NCI-H526 treated with DMSO at 0.1 percent for 48 hours (cell line): ENCODE results near the gene TAPBPL.
"Not testable (repeated sequence)": the region's sequence is repeated elsewhere in the genome, so short reads cannot be mapped to it uniquely, and the experiment has no call there.

ENCODE experiments used
- DNase-seq: peaks from one replicate; lab custom pipeline; 2025; lab: John Stamatoyannopoulos, UW

The TAPBPL gene, protein sequence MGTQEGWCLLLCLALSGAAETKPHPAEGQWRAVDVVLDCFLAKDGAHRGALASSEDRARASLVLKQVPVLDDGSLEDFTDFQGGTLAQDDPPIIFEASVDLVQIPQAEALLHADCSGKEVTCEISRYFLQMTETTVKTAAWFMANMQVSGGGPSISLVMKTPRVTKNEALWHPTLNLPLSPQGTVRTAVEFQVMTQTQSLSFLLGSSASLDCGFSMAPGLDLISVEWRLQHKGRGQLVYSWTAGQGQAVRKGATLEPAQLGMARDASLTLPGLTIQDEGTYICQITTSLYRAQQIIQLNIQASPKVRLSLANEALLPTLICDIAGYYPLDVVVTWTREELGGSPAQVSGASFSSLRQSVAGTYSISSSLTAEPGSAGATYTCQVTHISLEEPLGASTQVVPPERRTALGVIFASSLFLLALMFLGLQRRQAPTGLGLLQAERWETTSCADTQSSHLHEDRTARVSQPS

DNA sequence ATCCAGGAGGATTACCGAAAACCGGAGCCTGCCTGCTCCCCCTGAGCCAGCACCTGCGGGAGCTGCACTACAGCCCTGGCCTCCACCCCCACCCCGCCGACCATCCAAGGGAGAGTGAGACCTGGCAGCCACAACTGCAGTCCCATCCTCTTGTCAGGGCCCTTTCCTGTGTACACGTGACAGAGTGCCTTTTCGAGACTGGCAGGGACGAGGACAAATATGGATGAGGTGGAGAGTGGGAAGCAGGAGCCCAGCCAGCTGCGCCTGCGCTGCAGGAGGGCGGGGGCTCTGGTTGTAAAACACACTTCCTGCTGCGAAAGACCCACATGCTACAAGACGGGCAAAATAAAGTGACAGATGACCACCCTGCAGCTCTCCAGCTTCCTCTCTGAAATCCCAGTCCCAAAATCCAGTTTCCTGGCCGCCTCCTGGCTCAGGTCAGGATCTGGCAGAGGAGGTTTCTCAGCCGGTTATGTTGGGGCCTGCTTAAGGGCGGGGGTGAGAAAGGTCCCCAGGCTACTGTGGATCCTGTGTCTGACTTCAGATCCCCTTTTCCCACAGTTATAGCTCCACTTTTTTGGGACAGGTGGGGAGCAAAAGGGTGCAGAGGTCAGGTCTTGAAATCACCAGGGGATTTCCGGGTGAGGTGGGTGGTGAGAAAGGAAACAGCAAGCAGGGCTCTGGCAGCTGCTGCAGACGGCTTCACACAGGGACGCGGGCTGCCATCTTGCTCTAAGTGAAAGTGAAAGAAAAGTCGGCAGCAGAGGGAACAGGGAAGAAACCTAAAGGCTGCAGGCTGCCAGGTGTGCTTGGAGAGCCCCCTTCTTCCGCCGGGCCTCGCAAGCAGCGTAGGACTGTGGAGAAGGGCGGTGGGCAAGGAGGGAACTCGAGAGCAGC, at the start of gene TAPBPL:
Gene TAPBPL (plus strand): TSS at position 695 of the 897 bp plus-strand sequence. CDS start 207 bp downstream, outside the sequence.
- DNase-seq, result peak; percentile 86

DNA sequence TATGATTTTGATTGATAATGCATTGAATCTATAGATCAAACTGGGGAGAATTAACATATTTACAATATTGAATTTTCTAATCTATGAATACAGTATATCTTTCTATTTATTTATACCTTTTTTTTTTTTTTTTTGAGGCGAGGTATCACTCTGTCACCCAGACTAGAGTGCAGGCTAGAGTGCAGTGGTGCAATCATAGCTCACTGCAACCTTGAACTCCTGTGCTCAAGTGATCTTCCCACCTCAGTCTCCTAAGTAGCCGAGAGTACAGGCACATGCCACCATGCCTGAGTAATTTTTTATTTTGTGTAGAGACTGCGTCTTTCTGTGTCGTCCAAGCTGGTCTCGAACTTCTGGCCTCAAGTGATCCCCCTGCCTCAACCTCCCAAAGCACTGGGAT, 47.5 kb upstream of the TAPBPL start:
- DNase-seq, result no peak

DNA sequence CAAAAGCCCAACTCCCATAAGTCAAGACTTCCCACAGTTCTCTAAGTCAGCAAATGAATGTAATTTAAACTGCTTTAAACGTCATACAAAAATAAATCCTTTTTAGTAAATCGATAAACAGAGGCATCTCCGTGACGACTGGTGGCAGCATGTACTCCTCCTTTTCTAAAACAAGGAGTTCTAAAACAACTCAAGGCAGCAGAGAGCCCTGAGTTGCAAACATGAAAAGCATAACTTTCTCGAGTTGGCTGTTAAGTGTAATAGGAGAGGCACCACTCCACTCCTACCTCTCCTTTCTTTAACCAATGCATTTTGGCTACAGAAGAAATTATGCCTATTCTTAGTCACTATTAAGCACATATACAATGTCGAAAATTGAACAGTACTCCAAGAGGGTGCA, 45.9 kb upstream of the TAPBPL start:
- DNase-seq, result no peak

DNA sequence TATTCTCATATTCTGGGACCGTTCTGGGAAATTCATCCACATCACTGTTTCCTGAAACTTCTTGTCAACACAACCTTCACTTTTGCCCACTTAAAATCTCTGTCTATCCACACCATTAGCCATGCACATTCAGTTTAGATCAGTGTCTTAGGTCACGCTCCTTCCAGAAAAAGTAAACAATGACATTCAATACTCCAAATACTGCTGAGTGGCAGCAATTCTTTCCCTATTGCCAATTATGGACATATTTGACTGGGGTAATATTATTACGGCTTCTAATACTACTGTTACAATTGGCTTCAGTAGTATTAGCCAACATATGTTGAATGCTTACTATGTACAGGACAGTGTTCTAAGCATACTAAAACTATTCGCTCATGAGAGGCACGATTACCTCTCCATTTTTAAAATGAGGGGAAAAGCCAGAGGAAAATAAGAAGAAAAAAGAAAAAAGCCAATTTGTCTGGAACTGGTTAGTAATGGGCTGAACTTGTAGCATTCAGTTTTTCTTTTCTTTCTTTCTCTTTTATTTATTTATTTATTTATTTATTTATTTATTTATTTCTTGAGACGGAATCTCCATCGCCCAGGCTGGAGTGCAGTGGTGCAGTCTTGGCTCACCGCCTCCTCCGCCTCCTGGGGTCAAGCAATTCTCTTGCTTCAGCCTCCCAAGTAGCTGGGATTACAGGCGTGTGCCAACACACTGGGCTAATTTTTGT, 44.4 kb upstream of the TAPBPL start:
- DNase-seq, result no peak

DNA sequence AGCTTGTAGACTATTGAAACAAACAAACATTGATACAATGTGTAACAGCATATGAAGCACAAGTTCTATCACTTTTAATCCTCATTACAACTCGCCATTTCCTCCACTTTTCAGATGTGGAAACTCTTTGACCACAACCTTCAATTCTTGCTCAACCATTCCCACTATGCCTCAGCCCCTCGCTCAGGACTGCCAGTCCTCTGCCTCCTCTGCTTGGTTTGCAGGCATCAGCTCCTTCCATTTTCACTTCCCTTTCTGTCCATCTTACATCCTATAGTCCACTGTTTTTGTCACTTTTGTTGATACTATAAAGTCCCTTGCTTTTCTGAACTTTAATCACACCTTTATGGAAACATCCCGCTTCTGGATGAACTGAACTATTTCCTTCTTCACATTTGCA, 35.2 kb upstream of the TAPBPL start:
- no peak for DNase-seq

DNA sequence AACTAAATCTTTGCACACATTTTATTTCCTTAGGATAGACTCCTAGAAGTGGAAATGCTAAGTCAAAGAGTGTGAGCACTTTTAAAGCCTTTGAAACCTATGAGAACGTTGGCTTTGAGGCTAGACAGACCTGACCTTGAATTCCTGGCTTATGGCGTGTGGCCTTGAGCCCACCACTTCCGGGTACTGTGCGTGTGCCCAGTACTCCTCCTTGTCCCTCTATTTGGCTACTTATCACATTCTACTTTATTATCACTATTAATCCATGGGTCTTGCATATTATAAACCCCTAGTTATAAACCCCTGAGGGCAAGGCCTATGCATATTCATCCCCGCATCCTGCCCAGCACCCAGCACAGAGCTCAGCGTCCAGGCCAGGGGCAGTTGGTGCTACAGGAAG, 33.0 kb upstream of the TAPBPL start:
- no peak for DNase-seq

DNA sequence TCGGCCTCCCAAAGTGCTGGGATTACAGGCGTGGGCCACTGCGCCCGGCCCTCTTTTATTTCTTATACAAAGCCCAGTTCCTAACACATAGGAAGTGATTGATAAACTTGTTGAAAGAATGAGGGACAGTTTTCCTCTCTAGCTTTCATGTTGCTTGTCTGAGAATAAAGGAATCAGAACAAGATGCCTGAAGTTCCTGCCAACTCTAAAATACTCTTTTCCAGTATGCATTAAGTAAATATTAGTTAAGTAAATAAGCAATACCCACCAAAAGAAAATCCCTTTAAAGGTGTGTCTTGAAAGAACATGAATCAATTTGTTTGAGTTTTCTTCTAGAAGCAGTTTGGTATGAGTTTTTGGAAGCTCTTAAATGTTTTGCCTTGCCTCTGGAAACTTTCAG, 31.5 kb upstream of the TAPBPL start:
- no peak for DNase-seq

DNA sequence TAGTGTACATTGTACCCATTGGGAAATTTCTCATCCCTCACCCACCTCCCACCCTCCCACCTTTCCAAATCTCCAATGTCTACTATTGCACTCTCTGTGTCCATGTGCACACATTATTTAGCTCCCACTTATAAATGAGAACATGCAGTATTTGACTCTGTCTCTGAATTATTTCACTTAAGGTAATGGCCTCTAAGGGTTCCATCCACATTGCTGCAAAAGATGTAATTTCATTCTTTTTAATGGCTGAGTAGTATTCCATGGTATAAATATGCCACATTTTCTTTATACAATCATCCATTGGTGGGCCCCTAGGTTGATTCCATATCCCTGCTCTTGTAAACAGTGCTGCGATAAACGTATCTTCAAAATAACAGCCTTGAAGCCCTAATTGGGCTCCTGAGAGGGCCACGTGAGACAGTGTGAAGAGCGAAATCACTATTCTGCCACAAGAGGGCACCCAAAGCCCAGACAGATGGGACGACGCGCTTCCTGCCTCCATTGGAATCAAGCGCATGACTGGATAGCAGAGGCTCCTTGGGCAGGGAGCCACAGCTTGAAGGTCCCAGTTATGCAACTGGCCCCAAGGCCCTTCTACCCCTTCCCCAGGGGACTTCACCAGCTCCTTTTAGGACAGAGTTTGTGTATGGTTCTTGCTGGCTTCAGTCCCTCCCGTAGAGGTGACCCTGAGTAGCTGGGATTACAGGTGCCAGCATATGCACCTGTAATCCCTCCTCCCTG, 28.4 kb upstream of the TAPBPL start:
- DNase-seq, result peak; percentile 71

DNA sequence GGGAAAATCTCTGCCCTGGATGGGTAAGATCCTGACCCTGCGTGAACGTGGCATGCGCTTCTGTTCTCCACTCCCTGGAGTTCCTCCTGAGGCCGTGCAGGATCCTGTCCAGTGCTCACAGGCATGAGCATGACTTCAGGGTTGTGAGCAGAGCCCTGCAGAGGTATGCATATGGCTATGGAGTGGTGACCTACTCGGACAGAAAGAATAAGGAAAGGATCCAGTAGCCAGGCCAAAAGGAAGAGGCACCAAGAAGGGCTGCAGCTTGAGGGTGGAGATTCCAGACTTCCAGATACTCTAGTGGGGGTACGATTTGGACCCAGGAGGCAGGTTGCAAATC, 27.9 kb upstream of the TAPBPL start:
- no peak for DNase-seq

DNA sequence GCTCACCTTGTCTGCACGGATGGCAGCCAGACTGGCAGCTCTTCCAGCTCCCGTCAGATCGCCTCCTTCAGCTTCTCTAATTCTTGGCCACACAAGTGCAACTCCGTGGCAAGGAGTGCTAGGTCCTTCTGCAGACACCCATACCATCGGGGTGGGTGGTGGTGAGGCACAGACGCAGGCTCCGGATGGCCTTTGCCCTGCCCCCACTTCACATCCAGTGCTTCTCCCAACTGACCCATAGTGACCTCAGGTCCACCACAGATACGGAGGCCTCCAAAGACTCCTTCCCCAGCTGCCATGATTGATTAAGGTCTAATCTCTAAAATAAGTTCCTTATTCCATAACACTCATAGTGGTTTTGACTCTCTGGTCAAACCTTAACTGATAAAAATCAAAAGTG, 27.0 kb upstream of the TAPBPL start:
- no peak for DNase-seq

DNA sequence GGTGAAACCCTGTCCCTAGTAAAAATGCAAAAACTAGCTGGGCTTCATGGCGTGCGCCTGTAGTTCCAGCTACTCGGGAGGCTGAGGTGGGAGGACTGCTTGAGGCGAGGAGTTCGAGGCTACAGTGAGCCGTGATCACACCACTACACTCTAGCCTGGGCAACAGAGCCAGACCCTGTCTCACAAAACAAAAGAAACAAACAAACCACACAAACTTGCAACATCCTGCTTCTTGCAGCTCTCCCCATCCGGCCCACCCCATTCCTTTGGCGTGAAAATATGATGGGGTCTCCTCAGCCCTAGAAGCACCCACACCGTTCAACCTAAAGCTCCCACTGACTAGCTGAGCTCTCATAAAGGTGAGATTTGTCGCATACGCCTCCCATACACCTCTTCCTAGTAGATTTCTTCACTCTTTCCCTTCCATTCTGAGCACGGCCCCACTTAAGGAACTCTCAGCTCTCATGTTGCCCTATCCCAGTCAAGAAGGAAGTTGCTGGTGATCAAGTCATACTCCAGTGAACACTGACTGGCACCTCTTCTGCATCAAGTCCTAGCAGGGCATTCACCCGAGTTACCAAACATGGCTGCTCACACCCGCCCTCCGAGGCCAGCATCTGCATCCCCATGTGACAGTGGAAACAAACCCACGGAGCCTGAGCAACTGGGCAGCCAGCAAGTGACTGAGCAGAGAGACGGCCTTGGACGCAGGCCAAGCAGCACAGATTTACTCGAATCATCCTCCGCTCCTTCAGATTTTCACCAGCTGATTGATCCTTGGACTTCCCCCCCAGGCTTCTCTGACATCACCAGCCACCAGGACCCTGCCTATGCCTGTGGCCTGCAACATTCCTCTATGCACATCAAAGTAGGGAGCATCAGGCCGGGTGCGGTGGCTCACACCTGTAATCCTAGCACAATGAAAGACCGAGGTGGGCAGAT, 26.0 kb upstream of the TAPBPL start:
- no peak for DNase-seq

DNA sequence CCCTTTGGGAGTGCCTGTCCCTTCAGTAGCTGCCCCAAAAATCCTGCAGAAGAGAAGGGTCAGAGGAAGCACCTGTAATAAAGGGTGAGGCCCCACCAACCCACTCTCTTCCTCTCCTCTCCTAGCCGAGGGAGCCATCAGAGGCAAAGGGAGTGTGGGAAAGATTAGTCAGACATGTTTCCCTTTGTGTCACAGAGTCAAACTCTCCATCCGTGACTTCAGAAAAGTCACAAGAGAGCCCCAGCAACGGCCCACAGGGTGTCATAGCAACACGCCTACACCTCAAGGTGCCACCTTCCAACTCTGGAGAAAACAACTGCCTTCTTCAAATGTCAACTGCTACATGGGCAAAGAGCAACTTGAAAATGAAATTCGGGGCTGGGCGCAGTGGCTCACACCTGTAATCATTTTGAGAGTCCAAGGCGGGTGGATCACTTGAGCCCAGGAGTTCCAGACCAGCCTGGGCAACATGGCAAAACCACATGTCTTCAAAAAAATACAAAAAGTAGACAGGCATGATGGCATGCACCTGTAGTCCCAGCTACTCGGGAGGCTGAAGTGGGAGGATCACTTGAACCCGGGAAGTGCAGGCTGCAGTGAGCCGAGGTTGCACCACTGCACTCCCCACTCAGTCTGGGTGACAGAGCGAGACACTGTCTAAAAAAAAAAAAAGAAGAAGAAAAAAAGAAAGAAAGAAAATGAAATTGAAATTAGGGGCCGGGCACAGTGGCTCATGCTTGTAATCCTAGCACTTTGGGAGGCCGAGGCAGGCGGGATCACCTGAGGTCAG, 24.8 kb upstream of the TAPBPL start:
- no peak for DNase-seq

DNA sequence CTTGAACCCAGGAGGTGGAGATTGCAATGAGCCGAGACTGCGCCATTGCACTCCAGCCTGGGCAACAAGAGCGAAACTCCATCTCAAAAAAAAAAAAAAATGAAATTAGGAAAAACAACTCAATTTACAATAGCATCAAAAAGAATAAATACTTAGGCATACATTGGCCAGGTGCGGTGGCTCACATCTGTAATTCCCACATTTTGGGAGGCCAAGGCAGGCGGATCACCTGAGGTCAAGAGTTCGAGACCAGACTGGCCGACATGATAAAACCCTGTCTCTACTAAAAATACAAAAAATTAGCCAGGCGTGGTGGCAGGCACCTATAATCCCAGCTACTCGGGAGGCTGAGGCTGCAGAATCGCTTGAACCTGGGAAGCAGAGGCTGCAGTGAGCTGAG, 24.0 kb upstream of the TAPBPL start:
- DNase-seq, result not testable (repeated sequence)

DNA sequence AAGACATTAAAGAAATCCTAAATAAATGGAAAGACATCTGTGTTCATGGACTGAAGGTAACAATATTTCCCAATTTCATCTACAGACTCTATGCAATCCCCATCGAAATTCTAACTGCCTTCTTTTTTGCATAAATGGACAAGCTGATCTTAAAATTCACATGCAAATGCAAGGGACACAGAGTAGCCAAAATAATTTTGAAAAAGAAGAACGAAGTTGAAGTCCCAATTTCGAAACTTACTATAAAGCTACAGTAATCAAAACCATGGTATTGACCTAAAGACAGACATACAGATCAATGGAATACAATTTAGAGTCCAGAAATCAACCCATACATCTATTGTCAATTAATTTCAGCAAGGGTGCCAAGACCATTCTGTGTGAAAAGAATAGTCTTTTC, 23.5 kb upstream of the TAPBPL start:
- DNase-seq, result no peak

DNA sequence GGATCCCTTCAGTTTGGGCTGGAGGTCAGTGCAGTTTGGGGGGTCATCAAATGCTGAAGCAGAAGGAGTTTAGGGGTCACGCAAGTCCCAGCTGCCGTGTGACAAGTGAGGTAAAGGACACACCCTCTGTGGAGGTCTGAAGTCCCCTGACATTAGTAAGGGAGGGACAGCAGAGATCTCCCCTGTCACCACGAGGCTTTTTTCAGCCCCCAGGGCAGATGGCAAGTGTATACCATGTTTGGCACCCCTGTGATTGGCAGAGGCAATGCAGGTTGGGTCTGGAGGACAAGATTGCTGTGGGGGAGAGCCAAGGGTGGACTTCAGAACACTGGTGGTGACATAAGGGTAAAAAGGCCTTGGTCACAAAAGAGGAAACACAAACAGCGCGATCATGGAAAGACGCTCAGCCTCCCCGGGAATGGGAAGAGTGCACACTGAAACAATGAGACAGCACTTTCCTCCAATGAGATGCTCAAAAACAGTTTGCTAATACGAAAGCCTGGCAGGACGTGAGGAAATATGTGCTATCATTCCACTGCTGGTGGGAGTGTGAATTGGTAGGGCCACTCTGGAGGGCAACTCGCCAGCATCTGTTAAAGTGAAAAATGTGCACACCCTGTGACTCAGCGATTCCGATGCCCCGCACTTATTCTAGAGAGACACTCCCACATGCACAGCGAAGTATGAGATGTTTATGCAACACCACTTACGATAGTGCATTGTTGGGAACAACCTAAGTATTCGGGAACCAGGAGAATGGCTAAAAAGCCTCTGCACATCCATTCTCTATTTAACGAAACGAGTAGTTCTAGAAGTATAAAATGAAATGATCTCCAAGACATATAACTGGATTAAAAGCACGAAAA, 21.5 kb upstream of the TAPBPL start:
- no peak for DNase-seq

DNA sequence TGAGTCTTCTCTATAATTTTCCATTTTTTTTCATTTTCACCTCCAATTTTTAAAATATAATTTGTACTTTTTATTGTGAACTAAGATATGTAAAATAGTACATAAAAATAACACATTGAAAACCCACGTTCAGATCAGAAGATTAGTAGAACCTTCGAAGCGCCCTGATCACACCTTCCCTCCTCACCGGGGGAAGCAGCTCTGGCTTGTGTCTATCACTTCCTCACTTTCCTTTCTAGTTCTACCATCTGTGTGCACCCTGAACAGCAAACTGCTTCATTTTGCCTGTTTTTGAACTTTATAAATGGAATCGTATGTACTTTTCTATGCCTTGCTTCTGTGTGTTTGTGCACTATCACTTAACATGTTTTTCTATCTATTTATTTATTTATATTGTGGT, 18.9 kb upstream of the TAPBPL start:
- no peak for DNase-seq

DNA sequence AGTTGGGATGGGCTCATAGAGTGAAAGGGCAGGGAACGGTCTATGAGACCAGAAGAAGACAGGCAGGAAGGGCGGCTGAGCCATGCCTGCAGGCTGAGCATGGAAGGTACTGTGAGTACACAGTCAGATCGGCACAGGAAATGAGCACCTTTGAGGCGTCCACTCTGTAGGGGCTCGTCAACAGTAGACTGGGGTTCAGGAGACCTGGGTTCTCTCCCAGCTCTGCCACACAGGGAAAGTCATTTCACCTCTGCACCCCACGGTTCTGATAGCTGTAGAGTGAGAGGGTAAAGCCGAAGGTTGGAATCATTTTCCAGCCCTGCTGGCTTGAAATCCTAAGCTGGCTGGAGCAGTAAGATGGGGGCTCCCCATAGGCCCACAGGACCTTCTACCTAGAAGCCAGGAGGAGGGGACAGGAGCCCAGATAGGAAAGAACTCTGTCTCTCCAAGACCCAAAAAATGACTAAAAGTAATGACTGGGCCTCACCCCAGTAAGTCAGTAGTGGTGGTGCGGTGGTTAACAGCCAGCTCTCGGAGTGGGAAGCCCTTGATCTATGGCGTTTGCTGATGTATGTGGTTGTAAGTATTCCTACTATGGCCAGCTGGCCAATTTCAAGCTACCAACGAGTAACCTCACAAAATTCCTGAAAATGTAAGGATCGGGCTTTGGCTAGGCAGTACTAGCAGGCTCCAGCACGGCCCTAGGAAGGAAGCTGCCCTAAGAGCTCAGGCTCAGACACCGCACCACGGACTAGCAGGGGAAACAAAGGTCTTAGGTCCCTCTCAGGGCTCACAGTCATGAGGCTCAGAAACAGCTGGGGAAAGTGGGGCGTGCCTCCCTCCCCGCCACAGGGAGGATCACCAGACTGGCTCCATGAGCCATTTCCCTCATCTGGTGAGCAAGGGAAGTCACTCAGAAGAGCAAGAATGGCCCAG, 17.4 kb upstream of the TAPBPL start:
- DNase-seq, result peak; percentile 77
